Neural cell (in vitro differentiated cells): ENCODE measurements around the gene RIC8B. TPM values are rescaled to one million over a fixed set of nuclear protein-coding genes. Genes with fewer than 3 reads are reported as not detected.
"Not testable (repeated sequence)": the region's sequence is repeated elsewhere in the genome, so short reads cannot be mapped to it uniquely, and the experiment has no call there.

Source experiments
- H2AFZ ChIP-seq: fragments of 200-600, 300-800 bp; sonication (generic), shearing (Covaris generic); 2 replicates; pipeline ENCODE4 v1.6.0; 2014; ENCODE audit warnings: low read depth, mild to moderate bottlenecking, antibody characterized with exemption, low read length, moderate library complexity
- H3F3A ChIP-seq: fragments of 200-600 bp; shearing (Covaris generic); 2 replicates; pipeline ENCODE4 v1.6.1; 2016; ENCODE audit warnings: mild to moderate bottlenecking, moderate library complexity, mixed read lengths, antibody characterized with exemption, low read length; ENCODE audit not compliant: insufficient read depth, poor library complexity, severe bottlenecking
- H3K27ac ChIP-seq: fragments of 200-600, 300-800 bp; sonication (generic), shearing (Covaris generic); 2 replicates; pipeline ENCODE4 v1.5.1; 2014; ENCODE audit warnings: mild to moderate bottlenecking, low read length, moderate library complexity
- H3K27me3 ChIP-seq: fragments of 300-800, 200-600 bp; sonication (generic), shearing (Covaris generic); 2 replicates; pipeline ENCODE4 v1.6.0; 2014; ENCODE audit warnings: mild to moderate bottlenecking, low read depth, low read length, moderate library complexity; ENCODE audit not compliant: insufficient read depth
- H3K36me3 ChIP-seq: fragments of 300-800, 200-600 bp; sonication (generic), shearing (Covaris generic); 2 replicates; pipeline ENCODE4 v1.5.1; 2014; ENCODE audit warnings: mild to moderate bottlenecking, antibody characterized with exemption, low read length, moderate library complexity; ENCODE audit not compliant: insufficient read depth
- H3K4me2 ChIP-seq: fragments of 300-800, 200-600 bp; sonication (generic), shearing (Covaris generic); 2 replicates; pipeline ENCODE4 v1.6.0; 2014; ENCODE audit warnings: mild to moderate bottlenecking, low read length
- H3K4me3 ChIP-seq: fragments of 300-800, 200-600 bp; sonication (generic), shearing (Covaris generic); 2 replicates; pipeline ENCODE4 v1.5.1; 2014; ENCODE audit warnings: mild to moderate bottlenecking, low read length, moderate library complexity
- H3K79me2 ChIP-seq: fragments of 200-600 bp; shearing (Covaris generic); replicated peaks from 2 replicates; pipeline ENCODE4 v1.6.0; 2014; ENCODE audit warnings: mild to moderate bottlenecking, low read length, moderate library complexity; ENCODE audit not compliant: insufficient read depth
- H3K9ac ChIP-seq: fragments of 300-800, 200-600 bp; sonication (generic), shearing (Covaris generic); 2 replicates; pipeline ENCODE4 v1.6.1; 2016; ENCODE audit warnings: mild to moderate bottlenecking, low read length, mixed read lengths
- H3K9me2 ChIP-seq: fragments of 200-600 bp; shearing (Covaris generic); 2 replicates; pipeline ENCODE4 v1.6.1; 2016; ENCODE audit warnings: mild to moderate bottlenecking, low read length, mixed read lengths; ENCODE audit not compliant: insufficient read depth
- H3K9me3 ChIP-seq: fragments of 200-600, 300-800 bp; sonication (generic), shearing (Covaris generic); 2 replicates; pipeline ENCODE4 v1.6.1; 2016; ENCODE audit warnings: mild to moderate bottlenecking, mixed run types, low read length, moderate library complexity, mixed read lengths
- H4K20me1 ChIP-seq: fragments of 200-600 bp; shearing (Covaris generic); 2 replicates; pipeline ENCODE4 v1.6.1; 2016; ENCODE audit warnings: mild to moderate bottlenecking, mixed run types; ENCODE audit not compliant: insufficient read depth
- CTCF ChIP-seq: fragments of 450-650 bp; IDR thresholded peaks from 2 replicates; pipeline ENCODE4 v1.5.1; 2014; ENCODE audit warnings: antibody characterized with exemption, mild to moderate bottlenecking, moderate library complexity; ENCODE audit not compliant: poor library complexity, severe bottlenecking
- EP300 ChIP-seq: fragments of 450-650 bp; conservative IDR thresholded peaks from 2 replicates; pipeline ENCODE4 v1.6.1; 2014; ENCODE audit warnings: antibody characterized with exemption, mild to moderate bottlenecking, moderate library complexity; ENCODE audit not compliant: poor library complexity, severe bottlenecking
- EZH2 ChIP-seq: fragments of 200-600, 300-800 bp; shearing (Covaris generic), sonication (generic); IDR thresholded peaks from 2 replicates; pipeline ENCODE4 v1.6.1; 2014; ENCODE audit warnings: antibody characterized with exemption, low read length, borderline replicate concordance, mild to moderate bottlenecking; ENCODE audit not compliant: insufficient read depth, poor library complexity, severe bottlenecking
- MXI1 ChIP-seq: fragments of 450-650 bp; conservative IDR thresholded peaks from 2 replicates; pipeline ENCODE4 v1.6.1; 2014; ENCODE audit warnings: antibody characterized with exemption, mild to moderate bottlenecking; ENCODE audit not compliant: poor library complexity, severe bottlenecking
- POLR2AphosphoS5 ChIP-seq: IDR thresholded peaks from 2 replicates; pipeline ENCODE4 v1.6.1; 2012
- RAD21 ChIP-seq: fragments of 450-650 bp; conservative IDR thresholded peaks from 2 replicates; pipeline ENCODE4 v1.6.1; 2014; ENCODE audit warnings: antibody characterized with exemption, mild to moderate bottlenecking, moderate library complexity
- REST ChIP-seq: IDR thresholded peaks from 2 replicates; pipeline ENCODE4 v1.6.1; 2012; ENCODE audit warnings: borderline replicate concordance
- SMC3 ChIP-seq: fragments of 450-650 bp; conservative IDR thresholded peaks from 2 replicates; pipeline ENCODE4 v1.6.1; 2014; ENCODE audit warnings: antibody characterized with exemption, mild to moderate bottlenecking, moderate library complexity; ENCODE audit not compliant: poor library complexity
- TAF1 ChIP-seq: IDR thresholded peaks from 2 replicates; pipeline ENCODE4 v1.6.1; 2012; ENCODE audit warnings: low read depth
- polyA plus RNA-seq: library from polyadenylated mRNA; depleted of rRNA; stranded (reverse); fragments of >200 nt; gene quantifications from 2 replicates; pipeline ENCODE4 v1.2.3, GENCODE V29; 2014

The RIC8B gene
- polyA plus RNA-seq, 1 donor from 2014 or later = 30.0 TPM

DNA sequence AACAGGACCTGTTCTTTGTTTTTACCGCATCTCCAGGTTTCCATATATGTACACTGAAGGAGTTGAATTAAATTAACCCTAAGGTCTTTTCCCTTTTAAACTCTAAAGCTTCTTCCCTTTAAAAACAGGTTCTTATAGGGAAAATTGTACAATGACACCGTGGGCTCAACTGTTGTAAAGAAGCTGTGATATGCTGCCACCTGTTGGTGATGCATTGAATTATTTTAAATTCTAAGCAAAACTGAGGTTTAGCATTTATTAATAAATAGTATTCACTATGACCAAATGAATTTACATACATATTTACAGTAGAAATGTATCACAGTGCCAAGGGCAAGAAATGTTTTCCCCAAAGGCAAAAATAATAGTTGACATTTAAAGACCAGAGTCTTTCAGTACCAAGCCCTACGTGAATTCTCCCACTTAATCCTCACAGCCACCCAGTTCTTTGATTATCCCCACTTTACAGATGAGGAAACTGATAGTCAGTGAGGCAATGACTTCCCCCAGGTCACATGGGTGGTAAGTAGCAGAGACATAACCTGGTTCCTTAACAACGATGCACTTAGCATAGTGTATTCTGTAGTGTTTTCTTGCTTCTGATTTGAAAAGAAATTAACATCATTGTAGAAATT, 145.5 kb downstream of the RIC8B start:
- no peaks in the 10 kb centered on the region for H3K9me2 ChIP-seq

GRCh38 chr12:106921976-106922375, 147.5 kb downstream of the RIC8B start:
- H3K4me2 ChIP-seq, H4K20me1 ChIP-seq, H3K9ac ChIP-seq, H2AFZ ChIP-seq, H3K4me3 ChIP-seq, H3K9me2 ChIP-seq, H3F3A ChIP-seq, H3K27me3 ChIP-seq, H3K36me3 ChIP-seq, H3K27ac ChIP-seq, H3K79me2 ChIP-seq, H3K9me3 ChIP-seq: not testable (repeated sequence)

More for the DNA sequence above, 145.5 kb downstream of the RIC8B start:
- H3F3A ChIP-seq = no peaks in the 10 kb centered on the region
- H3K4me2 ChIP-seq = no peak overlapping the region
- no peak for TF ChIP-seq REST
- no peak for TF ChIP-seq MXI1
- peak; percentile 86 for TF ChIP-seq CTCF
- no peak for TF ChIP-seq TAF1
- TF ChIP-seq SMC3 = peak; percentile 87
- TF ChIP-seq EZH2 = no peak
- no peak for TF ChIP-seq POLR2AphosphoS5
- no peak for TF ChIP-seq EP300
- TF ChIP-seq RAD21 = peak; percentile 87
- no peaks in the 10 kb centered on the region for H3K27me3 ChIP-seq
- H3K4me3 ChIP-seq = no peak overlapping the region
- no peaks in the 10 kb centered on the region for H4K20me1 ChIP-seq
- H3K36me3 ChIP-seq = no peaks in the 10 kb centered on the region
- no peak overlapping the region for H3K9ac ChIP-seq
- H2AFZ ChIP-seq = no peak overlapping the region
- no peaks in the 10 kb centered on the region for H3K79me2 ChIP-seq
- no peak overlapping the region for H3K27ac ChIP-seq
- no peaks in the 10 kb centered on the region for H3K9me3 ChIP-seq

DNA sequence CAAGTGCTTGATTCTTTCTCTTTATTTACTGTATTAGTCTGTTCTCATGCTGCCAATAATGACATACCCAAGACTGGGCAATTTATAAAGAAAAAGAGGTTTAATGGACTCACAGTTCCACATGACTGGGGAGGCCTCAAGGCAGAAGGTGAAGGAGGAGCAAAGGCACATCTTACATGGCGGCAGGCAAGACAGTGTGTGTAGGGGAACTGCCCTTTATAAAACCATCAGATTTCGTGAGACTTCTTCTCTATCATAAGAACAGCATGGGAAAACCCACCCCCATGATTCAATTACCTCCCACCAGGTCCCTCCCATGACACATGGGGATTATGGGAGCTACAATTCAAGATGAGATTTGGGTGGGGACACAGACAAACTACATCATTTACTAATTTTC, 149.1 kb downstream of the RIC8B start:
- H3K79me2 ChIP-seq, H3K9me2 ChIP-seq, H3K36me3 ChIP-seq, H3K4me3 ChIP-seq, H3F3A ChIP-seq, H3K9me3 ChIP-seq, H3K27ac ChIP-seq, H3K9ac ChIP-seq, H3K4me2 ChIP-seq, H3K27me3 ChIP-seq, H4K20me1 ChIP-seq, H2AFZ ChIP-seq: not testable (repeated sequence)
